Measurements from ENCODE around the gene UBXN11. TPM values are rescaled to one million over a fixed set of nuclear protein-coding genes. Genes with fewer than 3 reads are reported as not detected.
"Not testable (repeated sequence)": the region's sequence is repeated elsewhere in the genome, so short reads cannot be mapped to it uniquely, and the experiment has no call there.

Gene UBXN11
- total RNA-seq, 1 donor from 2014 or later = 22.1 TPM

DNA sequence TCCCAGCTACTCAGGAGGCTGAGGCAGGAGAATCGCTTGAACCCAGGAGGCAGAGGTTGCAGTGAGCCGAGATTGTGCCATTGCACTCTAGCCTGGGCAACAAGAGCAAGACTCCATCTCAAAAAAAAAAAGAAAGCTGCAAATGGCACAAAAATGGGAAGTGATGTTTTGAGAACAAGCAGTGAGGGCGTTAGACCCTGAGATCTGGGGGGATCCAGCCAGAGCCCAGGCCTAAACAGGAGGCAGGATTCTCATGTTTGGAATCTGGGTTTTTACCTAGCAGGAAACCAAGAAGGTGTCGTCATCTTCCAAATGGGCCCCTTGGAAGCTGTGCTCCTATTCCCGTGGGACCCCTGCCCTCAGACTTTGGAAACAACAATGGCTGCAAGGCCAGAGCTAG, 13.7 kb downstream of the UBXN11 start:
- H3K36me3 Mint-ChIP-seq (ENCODE audit: low read depth); H3K27ac Mint-ChIP-seq; H3K9me3 Mint-ChIP-seq; H3K4me3 Mint-ChIP-seq; intact Hi-C loops (cut with micrococcal nuclease); DNase-seq (ENCODE audit: low spot score); H3K27me3 Mint-ChIP-seq (ENCODE audit: insufficient read depth): not testable (repeated sequence)
- peaks cover 42% of the 10 kb centered on the region for H3K4me1 Mint-ChIP-seq (ENCODE audit: low read depth)

DNA sequence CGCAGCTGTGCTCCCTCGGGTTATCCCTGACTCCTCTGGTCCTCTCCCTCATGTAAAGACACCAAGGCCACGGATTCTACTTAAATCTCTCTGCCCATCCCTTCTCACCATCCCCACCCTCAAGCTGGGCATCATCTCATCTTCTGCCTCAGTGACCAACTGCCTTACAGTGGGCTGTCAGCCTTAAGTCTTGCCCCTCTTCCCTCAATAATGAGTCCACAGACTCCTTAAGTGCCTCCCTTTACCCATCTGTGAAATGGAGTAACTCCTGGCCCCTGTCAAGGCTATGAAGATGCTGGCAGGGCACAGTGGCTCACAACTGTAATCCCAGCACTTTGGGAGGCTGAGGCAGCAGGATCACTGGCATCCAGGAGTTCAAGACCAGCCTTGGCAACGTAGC, 14.5 kb downstream of the UBXN11 start:
- Mint-ChIP-seq H3K27ac (peak overlapping the region; percentile 83), H3K27me3 (ENCODE audit: insufficient read depth) (no peaks in the 10 kb centered on the region), H3K4me1 (ENCODE audit: low read depth) (peaks cover 50% of the 10 kb centered on the region), H3K9me3 (no peaks in the 10 kb centered on the region), H3K36me3 (ENCODE audit: low read depth) (peaks cover 5% of the 10 kb centered on the region), H3K4me3 (no peak overlapping the region)
- intact Hi-C loops (cut with micrococcal nuclease) = no loop called here
- DNase-seq (ENCODE audit: low spot score) = no peak

DNA sequence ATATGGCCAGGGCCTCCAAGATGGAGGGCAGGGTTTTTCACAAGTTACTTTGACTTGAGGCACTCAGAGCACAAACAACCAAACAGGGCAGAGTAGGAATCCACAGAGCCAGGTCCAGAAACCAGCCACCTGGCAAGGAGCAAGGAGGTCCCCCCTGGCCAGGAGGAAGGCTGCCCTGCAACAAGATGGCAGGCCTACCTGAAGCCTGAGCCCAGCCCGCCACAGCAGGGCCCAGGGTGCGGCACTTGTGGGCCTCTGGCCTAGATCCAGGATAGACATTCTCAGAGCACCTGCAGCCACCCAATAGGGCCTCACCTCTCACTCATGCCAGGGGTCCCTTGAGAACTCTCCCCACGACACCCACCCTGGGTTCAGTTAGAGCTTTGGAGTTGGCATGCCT, 15.0 kb downstream of the UBXN11 start:
- H3K4me1 Mint-ChIP-seq (ENCODE audit: low read depth) = peaks cover 53% of the 10 kb centered on the region
- peak overlapping the region; percentile 97 for H3K27ac Mint-ChIP-seq
- no peaks in the 10 kb centered on the region for H3K27me3 Mint-ChIP-seq (ENCODE audit: insufficient read depth)
- no peaks in the 10 kb centered on the region for H3K9me3 Mint-ChIP-seq
- intact Hi-C loops (cut with micrococcal nuclease) = no loop called here
- no peak overlapping the region for H3K4me3 Mint-ChIP-seq
- no peak for DNase-seq (ENCODE audit: low spot score)
- peaks cover 5% of the 10 kb centered on the region for H3K36me3 Mint-ChIP-seq (ENCODE audit: low read depth)

DNA sequence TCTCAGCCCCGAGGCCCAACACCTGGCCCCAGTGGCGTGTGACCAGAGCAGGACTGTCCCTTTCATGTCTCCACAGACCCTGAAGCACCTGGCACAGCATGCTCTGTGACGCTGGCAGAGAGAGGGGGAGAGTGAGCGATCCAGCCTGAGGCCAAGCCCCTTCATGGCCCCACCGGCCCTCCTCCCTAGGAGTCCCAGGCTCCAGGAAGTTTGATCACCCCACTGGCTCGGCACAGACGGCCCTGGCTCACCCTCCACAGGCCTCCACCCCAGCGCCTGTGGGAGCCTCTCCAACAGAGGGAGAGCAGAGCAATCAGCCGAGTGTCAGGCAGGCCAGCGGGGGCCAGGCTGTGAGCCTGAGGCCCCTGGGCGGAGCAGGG, 15.6 kb downstream of the UBXN11 start:
- Mint-ChIP-seq H3K27ac (peak overlapping the region; percentile 97), H3K9me3 (no peaks in the 10 kb centered on the region), H3K27me3 (ENCODE audit: insufficient read depth) (no peaks in the 10 kb centered on the region), H3K4me3 (no peak overlapping the region), H3K4me1 (ENCODE audit: low read depth) (peaks cover 53% of the 10 kb centered on the region), H3K36me3 (ENCODE audit: low read depth) (peaks cover 5% of the 10 kb centered on the region)
- no peak for DNase-seq (ENCODE audit: low spot score)
- intact Hi-C loops (cut with micrococcal nuclease) = no loop called here

DNA sequence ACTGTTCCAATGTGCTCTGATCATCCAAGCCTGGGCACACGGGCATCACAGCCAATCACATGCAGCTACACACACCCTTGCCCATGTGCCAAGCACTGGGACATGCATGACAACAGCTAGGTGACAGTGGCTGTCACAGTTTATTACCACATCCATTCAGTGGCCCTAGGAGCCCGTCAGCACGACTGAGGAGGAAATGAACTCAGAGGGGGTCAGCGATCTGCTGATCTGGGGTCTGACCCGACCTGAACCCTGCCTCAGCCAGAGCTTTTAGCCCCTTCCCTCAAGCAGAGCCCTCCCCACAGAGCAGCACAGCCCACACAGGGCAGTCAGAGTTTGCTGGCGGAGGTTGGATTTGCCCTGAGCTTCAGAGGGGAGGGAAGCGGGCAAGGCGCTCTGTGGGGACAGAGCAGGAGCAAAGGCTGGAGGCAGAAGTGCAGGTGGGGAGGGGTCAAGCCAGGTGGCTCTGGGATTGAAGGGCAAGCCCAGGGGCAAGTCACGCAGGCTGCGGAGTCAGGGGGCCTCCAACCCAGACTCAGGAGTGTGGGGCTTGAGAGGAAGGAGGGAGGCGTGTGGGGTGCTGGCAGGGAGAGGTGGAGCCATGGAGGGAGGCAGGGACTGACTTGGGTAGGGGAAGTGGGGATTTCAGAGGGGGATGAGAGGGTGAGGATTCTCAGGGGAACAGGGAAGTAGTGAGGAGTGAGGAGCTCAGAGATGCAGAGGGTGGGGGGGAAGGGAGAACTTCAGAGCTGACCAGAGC, 16.1 kb downstream of the UBXN11 start:
- peak overlapping the region; percentile 97 for H3K27ac Mint-ChIP-seq
- peaks cover 5% of the 10 kb centered on the region for H3K36me3 Mint-ChIP-seq (ENCODE audit: low read depth)
- no peaks in the 10 kb centered on the region for H3K27me3 Mint-ChIP-seq (ENCODE audit: insufficient read depth)
- intact Hi-C loops (cut with micrococcal nuclease) = no loop called here
- peaks cover 57% of the 10 kb centered on the region for H3K4me1 Mint-ChIP-seq (ENCODE audit: low read depth)
- H3K4me3 Mint-ChIP-seq = peak overlapping the region; percentile 73
- H3K9me3 Mint-ChIP-seq = no peaks in the 10 kb centered on the region
- no peak for DNase-seq (ENCODE audit: low spot score)

DNA sequence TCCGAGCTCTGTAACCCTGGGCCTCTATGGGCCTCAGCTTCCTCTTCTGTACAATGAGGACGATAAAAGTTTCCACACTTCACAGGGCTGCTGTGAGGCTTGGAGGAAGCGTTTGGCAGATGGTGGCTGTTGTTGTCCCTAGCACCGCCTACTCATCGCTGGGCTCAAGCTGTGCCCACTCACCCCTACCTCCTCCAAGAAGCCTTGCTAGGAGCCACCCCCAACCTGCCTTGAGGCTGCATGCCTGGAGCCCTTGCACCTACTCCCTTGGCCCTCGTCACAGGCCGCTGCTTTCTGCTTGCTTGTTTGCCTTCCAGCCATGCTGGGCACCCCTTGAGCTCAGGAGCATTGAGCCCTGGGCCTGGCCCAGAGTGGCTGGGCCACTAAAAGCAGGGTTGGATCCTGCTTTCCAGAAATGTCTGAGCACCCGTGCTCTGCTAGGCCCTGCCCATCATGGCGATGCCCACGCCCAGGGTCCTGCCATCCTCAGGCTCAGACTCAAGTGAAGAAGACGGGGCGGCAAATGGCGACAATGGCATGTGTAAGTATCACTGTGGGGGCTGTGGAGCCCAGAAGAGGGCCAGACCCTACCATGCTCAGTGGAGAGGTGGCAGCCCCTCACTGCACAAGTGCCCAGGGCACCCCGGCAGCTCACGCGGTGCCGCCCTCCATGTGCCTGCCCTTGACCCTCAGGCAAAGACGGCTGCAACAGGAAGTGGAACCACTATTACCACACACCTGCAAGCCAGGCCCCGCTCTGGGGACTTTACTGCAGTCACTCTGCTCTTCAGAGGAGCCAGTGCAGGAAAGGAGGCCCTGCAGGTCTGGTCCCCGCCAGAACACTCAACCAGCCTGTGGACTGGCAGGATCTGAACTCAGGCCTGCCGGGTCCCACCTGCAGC, 17.0 kb downstream of the UBXN11 start:
- Mint-ChIP-seq H3K27me3 (ENCODE audit: insufficient read depth) (no peaks in the 10 kb centered on the region), H3K4me1 (ENCODE audit: low read depth) (peaks cover 66% of the 10 kb centered on the region), H3K36me3 (ENCODE audit: low read depth) (peaks cover 6% of the 10 kb centered on the region), H3K4me3 (peak overlapping the region; percentile 73), H3K9me3 (no peaks in the 10 kb centered on the region), H3K27ac (peak overlapping the region; percentile 97)
- no peak for DNase-seq (ENCODE audit: low spot score)
- intact Hi-C loops (cut with micrococcal nuclease) = loop anchor here (1.0 to 5.0 kb wide), 3 partner anchors 15 to 253 kb away; partner anchors contain the start of gene UBXN11

DNA sequence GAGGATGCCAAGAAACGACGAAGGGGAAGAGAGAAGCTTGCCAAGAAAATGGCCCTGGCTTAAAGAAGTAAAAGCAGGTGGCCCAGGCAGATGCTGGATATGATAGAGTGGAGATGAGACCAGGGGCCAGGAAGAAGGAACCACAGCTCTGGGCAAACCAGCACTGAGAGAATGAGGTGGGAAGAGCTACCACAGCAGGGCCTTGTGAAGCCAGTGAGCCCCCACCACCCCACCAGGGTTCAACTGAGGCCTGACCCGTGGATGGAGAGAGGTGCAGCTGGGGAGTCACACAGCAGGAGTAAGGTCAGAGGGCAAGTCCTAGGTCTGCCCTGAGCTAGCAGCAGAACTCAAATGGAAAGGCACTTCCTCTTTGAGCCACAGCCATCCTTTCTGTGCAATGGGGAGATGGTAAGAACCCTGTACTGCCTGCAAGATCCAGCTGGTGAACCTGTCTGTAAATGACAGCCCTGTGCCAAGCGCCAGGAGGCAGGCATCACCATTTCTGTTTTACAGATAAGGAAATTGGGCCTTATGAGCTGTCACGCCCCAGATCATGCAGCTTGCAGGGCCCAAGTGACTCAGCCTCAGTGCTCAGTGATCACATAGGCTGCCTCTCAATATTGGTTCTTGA, 18.0 kb downstream of the UBXN11 start:
- no peaks in the 10 kb centered on the region for H3K27me3 Mint-ChIP-seq (ENCODE audit: insufficient read depth)
- peaks cover 71% of the 10 kb centered on the region for H3K4me1 Mint-ChIP-seq (ENCODE audit: low read depth)
- H3K4me3 Mint-ChIP-seq = peak overlapping the region; percentile 73
- no peaks in the 10 kb centered on the region for H3K9me3 Mint-ChIP-seq
- peaks cover 11% of the 10 kb centered on the region for H3K36me3 Mint-ChIP-seq (ENCODE audit: low read depth)
- H3K27ac Mint-ChIP-seq = peak overlapping the region; percentile 97
- DNase-seq (ENCODE audit: low spot score) = no peak
- intact Hi-C loops (cut with micrococcal nuclease) = loop anchor here (1.0 to 5.0 kb wide), 3 partner anchors 14 to 254 kb away; no protein-coding TSS in a partner anchor

DNA sequence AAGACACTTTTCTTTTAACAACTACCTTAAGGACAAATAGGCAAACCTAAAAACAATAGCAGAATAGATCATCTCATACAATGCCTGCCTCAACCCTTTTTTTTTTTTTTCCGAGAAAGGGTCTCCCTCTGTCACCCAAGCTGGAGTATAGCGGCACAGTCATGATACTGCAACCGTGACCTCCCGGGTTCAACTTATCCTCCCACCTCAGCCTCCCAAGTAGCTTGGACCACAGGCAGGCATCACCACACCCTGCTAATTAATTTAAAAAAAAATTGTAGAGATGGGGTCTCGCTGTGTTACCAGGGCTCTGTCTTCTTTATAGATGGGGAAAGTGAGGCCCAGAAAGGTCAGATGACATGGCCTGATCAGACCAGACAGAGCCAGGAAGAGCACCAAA, 18.6 kb downstream of the UBXN11 start:
- H3K27ac Mint-ChIP-seq = peak overlapping the region; percentile 97
- DNase-seq (ENCODE audit: low spot score) = no peak
- peak overlapping the region; percentile 73 for H3K4me3 Mint-ChIP-seq
- H3K4me1 Mint-ChIP-seq (ENCODE audit: low read depth) = peaks cover 77% of the 10 kb centered on the region
- H3K36me3 Mint-ChIP-seq (ENCODE audit: low read depth) = peaks cover 17% of the 10 kb centered on the region
- H3K9me3 Mint-ChIP-seq = no peaks in the 10 kb centered on the region
- intact Hi-C loops (cut with micrococcal nuclease) = loop anchor here (1.0 to 5.0 kb wide), 3 partner anchors 13 to 254 kb away; no protein-coding TSS in a partner anchor
- no peaks in the 10 kb centered on the region for H3K27me3 Mint-ChIP-seq (ENCODE audit: insufficient read depth)

DNA sequence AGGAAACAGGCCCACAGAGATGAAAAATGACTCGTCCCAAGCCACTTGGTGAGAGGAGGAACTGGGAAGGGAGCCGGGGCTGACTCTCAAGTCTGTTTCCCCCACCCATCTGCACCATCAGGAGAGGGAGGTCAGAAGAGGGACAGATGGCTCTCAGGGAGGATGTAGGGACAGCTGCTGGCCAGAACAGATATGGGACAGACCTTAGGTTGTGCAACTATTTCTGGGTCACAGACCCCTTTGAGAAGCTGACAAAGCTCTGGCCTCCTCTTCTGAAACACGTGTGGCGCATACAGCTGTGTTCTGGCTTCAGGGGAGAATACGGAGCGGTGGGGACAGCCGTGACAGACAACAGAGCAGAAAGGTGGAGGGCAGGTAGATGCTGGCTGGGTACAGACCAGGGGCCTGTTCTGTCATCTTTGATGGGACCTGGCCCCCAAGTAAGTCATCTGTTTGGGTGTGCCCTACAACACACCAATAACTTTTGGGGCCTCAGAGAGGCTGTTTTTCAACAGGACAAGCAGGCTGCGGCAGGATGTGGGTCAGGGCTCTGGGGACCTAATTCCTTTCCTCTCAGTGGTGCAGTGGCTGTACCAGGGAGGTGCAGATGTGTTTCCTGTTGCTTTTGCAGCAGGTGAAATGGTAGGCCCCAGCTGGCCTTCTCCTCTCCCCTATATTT, 19.3 kb downstream of the UBXN11 start:
- H3K9me3 Mint-ChIP-seq = no peaks in the 10 kb centered on the region
- peaks cover 21% of the 10 kb centered on the region for H3K36me3 Mint-ChIP-seq (ENCODE audit: low read depth)
- H3K4me3 Mint-ChIP-seq = peak overlapping the region; percentile 73
- H3K27me3 Mint-ChIP-seq (ENCODE audit: insufficient read depth) = no peaks in the 10 kb centered on the region
- intact Hi-C loops (cut with micrococcal nuclease) = loop anchor here (5.0 kb wide), 1 partner anchor 255 kb away; no protein-coding TSS in a partner anchor
- DNase-seq (ENCODE audit: low spot score) = peak; percentile 76
- H3K27ac Mint-ChIP-seq = peak overlapping the region; percentile 97
- peaks cover 81% of the 10 kb centered on the region for H3K4me1 Mint-ChIP-seq (ENCODE audit: low read depth)

DNA sequence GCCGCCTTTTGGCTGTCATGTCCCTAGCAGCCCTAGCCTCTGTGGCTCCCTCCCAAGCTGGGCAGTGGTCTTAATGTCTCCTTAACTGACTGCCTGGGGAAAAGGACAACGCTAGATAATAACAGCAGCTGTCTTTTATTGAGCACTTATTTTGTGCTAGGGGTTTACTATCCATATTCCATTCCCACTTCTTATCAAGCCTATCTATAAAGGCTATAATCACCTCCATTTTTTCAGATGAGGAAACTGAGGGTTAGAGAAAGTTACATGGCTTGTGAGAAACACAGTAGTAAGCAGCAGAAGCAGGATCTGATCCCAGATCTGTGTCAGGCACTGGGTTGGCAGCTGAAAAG, 20.4 kb downstream of the UBXN11 start:
- Mint-ChIP-seq H3K36me3 (ENCODE audit: low read depth) (peaks cover 29% of the 10 kb centered on the region), H3K27me3 (ENCODE audit: insufficient read depth) (no peaks in the 10 kb centered on the region), H3K4me1 (ENCODE audit: low read depth) (peaks cover 77% of the 10 kb centered on the region), H3K4me3 (no peak overlapping the region), H3K27ac (peak overlapping the region; percentile 97), H3K9me3 (no peaks in the 10 kb centered on the region)
- intact Hi-C loops (cut with micrococcal nuclease) = loop anchor here (5.0 kb wide), 1 partner anchor 256 kb away; no protein-coding TSS in a partner anchor
- no peak for DNase-seq (ENCODE audit: low spot score)

DNA sequence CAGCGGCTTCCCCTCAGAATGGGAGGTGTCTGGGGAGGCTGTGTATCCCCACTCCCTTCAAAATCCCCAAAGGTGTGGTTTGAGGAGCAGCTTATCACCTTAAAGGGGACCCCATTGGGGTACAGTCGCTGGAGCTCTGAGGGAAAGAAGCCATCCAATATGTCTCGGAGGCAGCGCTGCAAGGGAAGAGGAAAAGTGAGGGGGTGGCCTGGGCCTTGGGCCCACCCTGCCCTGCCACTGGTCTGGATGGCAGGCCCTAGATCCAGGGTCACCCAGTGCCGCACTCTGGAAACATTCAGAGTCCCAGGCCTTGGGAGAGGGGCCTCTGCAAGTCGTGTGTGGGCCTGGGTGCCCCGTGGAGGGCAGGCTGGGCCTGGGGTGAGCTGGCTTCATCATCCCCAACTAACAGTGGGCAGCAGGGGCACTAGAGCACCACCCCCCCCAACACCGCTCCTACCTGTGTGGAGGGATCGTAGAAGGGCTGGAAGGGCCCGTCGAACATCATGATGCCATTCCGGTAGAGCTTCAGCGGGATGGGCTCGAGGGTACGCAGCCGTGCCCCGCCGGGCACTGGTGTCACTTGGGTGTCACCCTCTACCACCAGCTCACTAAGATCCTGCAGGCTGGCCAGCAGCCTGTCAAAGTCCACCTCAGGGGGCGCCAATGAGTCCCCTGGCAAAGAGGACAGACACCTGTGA, 20.9 kb downstream of the UBXN11 start:
- intact Hi-C loops (cut with micrococcal nuclease) = loop anchor here (1.0 to 5.0 kb wide), 5 partner anchors 36 to 257 kb away; partner anchors contain the start of gene CEP85
- no peaks in the 10 kb centered on the region for H3K27me3 Mint-ChIP-seq (ENCODE audit: insufficient read depth)
- H3K4me1 Mint-ChIP-seq (ENCODE audit: low read depth) = peaks cover 77% of the 10 kb centered on the region
- H3K9me3 Mint-ChIP-seq = no peaks in the 10 kb centered on the region
- peak overlapping the region; percentile 81 for H3K4me3 Mint-ChIP-seq
- peak overlapping the region; percentile 97 for H3K27ac Mint-ChIP-seq
- H3K36me3 Mint-ChIP-seq (ENCODE audit: low read depth) = peaks cover 32% of the 10 kb centered on the region
- DNase-seq (ENCODE audit: low spot score) = no peak
